ENCODE measurements around the gene POLR3G. TPM values are rescaled to one million over a fixed set of nuclear protein-coding genes. Genes with fewer than 3 reads are reported as not detected.

Gene POLR3G
- polyA plus RNA-seq, 1 experiment = 0.87 TPM

DNA sequence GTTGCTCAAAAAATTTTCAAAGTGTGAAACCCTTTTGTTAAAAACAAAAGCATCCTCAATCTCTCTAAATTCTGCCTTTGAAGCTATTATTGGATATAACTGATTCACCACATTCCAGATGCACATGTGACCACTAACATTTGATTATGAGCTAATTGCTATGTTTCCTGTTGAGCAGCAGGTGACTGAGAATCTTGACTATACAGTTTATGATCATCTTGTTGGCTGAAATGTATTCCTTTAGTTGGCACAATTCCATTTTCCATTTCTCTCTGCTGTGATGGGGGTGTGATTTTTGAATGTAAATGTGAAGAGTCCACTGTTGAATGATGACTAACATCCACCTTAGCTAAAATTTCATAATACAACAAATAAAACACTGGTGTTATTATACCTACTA, 44.0 kb downstream of the POLR3G start:
- ChIA-PET CTCF (no interaction called here), POLR2A (no interaction called here)
- Histone ChIP-seq H3K4me3 (ENCODE audit: low read depth, low read length) (no peak overlapping the region), H3K36me3 (ENCODE audit: control insufficient read depth, insufficient read depth, low read length) (peaks cover 3% of the 10 kb centered on the region), H3K27me3 (ENCODE audit: control insufficient read depth, insufficient read depth, low read length) (no peaks in the 10 kb centered on the region)
- TF ChIP-seq, protein P1, sequence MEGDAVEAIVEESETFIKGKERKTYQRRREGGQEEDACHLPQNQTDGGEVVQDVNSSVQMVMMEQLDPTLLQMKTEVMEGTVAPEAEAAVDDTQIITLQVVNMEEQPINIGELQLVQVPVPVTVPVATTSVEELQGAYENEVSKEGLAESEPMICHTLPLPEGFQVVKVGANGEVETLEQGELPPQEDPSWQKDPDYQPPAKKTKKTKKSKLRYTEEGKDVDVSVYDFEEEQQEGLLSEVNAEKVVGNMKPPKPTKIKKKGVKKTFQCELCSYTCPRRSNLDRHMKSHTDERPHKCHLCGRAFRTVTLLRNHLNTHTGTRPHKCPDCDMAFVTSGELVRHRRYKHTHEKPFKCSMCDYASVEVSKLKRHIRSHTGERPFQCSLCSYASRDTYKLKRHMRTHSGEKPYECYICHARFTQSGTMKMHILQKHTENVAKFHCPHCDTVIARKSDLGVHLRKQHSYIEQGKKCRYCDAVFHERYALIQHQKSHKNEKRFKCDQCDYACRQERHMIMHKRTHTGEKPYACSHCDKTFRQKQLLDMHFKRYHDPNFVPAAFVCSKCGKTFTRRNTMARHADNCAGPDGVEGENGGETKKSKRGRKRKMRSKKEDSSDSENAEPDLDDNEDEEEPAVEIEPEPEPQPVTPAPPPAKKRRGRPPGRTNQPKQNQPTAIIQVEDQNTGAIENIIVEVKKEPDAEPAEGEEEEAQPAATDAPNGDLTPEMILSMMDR (IDR thresholded peaks at IDR 0.05; ENCODE audit: insufficient read depth, low read depth, low read length) = no peak
- no peak for DNase-seq (ENCODE audit: low read depth)

DNA sequence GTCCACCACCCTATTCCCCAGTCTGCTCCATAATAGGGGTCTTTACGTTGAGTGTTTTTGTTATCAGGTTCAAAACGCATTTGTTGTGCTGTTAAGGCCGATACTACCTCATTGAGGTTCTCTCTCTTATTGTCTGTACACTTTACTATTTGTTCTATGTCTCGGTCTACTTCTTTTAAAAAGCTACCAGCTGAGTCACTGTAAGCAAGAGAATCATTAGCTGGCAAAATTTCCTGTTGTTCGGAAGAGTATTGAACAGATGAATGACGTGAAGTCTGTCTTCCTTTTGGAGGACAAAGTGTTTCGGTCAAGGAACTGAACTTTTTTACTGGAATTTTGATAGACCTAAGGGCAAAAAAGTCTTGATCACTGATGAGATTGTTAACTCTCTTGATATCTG, 44.4 kb downstream of the POLR3G start:
- POLR2A ChIA-PET = no interaction called here
- Histone ChIP-seq H3K4me3 (ENCODE audit: low read depth, low read length) (no peak overlapping the region), H3K27me3 (ENCODE audit: control insufficient read depth, insufficient read depth, low read length) (no peaks in the 10 kb centered on the region), H3K36me3 (ENCODE audit: control insufficient read depth, insufficient read depth, low read length) (peaks cover 3% of the 10 kb centered on the region)
- CTCF ChIA-PET = no interaction called here
- TF ChIP-seq, protein P1 (IDR thresholded peaks at IDR 0.05; ENCODE audit: insufficient read depth, low read depth, low read length) = no peak
- no peak for DNase-seq (ENCODE audit: low read depth)

DNA sequence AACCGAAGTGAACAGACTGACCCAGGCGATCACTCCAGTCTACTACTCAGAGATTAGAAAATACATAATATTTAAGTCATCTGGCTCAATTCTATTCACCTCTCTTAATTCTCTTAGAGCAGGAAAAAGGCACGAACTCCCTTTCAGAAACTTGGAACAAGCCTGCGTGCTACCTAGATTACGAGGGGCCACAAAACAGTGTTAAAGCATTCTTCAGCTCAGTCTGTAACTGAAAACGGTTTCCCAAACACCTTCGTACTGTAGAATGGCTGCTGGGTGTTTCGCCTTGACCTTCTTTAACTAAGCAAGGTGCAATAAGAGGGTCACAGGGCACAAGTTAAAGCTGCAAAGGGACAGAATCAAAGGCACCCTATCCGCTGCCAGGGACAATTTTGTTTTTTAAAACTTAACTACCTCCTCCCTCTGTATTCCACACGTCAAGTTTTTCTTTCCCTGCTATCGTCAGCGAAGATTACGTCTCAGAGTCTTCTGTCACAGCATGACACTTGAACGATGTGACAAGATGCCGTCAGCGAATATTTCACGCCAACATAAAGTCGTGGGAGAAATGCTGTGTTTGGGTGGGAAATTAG, 54.0 kb downstream of the POLR3G start:
- POLR2A ChIA-PET = no interaction called here
- TF ChIP-seq, protein P1 (IDR thresholded peaks at IDR 0.05; ENCODE audit: insufficient read depth, low read depth, low read length) = no peak
- CTCF ChIA-PET = interaction anchor here (1.0 to 1.7 kb wide), 2 partner anchors 25 to 51 kb away, joined by 3 read pairs; no protein-coding TSS in a partner anchor
- Histone ChIP-seq H3K4me3 (ENCODE audit: low read depth, low read length) (peak overlapping the region; percentile 93), H3K36me3 (ENCODE audit: control insufficient read depth, insufficient read depth, low read length) (no peaks in the 10 kb centered on the region; the same call in 1 of the 2 replicates), H3K27me3 (ENCODE audit: control insufficient read depth, insufficient read depth, low read length) (peaks cover 3% of the 10 kb centered on the region)
- no peak for DNase-seq (ENCODE audit: low read depth)

DNA sequence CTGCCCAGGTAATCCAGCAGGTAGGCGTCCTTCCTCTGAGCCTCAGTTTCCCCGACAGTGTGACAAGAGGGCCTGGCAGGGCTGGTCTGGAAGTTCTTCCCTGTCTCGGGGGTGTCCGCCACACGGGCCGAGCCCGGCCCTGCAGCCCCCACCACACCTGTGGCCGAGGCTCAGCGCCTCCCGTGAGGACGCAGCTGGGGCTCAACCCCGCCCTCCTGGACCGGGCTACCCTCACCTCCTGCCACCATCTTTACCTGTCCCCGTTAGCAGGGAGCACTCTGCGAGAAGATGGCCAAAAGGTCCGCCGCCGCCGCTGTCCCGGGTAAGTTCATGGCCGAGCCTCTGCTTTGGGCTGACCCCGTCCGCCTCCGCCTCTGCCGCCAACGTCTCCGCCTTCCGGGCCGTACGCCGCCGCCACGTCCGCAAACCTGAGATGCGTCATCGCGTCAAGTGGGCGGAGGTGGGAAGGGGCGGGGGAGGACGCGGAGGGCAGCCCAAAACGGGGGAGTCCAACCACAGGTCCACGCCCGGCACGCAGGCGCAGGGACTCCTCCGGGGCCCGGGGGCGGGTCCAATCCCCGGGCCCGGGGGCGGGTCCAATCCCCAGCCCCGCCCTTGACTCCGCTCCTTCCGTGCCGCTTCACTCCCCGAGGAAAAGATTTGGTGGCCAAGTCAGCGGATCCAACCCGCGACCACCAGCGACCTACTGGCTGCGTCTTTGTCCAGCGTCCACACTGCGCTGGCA, 54.7 kb downstream of the POLR3G start, which contains the start of gene LYSMD3:
TSS of gene LYSMD3 (minus strand) at position 391 of the 745 bp plus-strand sequence. CDS start 4,295 bp downstream, outside the sequence.
- peak within 1 kb of the TSS; percentile 93 for H3K4me3 ChIP-seq (ENCODE audit: low read depth, low read length)
- POLR2A ChIA-PET = no interaction called here
- peaks cover 6% of the 10 kb centered on the region for H3K27me3 ChIP-seq (ENCODE audit: control insufficient read depth, insufficient read depth, low read length)
- TF ChIP-seq, protein P1 (IDR thresholded peaks at IDR 0.05; ENCODE audit: insufficient read depth, low read depth, low read length) = no peak
- DNase-seq (ENCODE audit: low read depth) = peak; percentile 74
- no peaks in the 10 kb centered on the region for H3K36me3 ChIP-seq (ENCODE audit: control insufficient read depth, insufficient read depth, low read length)
- CTCF ChIA-PET = interaction anchor here (1.0 to 1.9 kb wide), 10 partner anchors 16 to 103 kb away, joined by 3 to 44 read pairs (median 3); no protein-coding TSS in a partner anchor

DNA sequence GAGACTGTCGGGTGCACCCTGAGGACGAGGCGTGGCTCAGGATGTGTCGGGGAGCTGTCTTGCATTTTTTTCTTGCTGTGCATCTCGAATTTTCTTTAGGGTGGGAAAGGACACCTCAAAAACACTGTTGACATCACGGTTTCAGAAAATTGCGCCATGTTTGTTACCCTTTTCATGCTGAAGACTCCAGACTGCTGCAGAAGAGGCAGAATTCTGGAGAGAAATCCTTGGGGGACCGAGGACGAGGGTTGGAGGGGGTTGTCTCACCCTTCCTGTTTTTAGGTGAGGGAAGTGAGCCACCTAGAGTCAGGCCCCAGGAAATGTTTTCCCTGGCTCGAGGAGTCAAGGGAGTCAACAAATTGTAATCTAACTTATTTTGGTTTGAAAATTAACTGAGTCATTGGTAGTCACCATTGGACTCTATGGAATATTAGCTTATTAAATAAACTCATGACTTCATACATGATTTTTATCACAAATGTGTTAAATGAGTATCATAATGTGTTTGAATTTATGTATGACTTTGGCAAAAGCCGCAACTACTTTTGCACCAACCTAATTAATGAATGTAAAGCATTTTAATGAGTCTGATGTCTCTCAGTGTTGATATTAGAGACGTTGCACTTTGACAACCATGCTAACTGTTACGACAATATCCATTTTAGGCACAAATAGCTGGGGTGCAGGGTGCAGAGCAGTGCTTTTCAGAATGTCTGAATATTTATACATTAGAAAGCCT, 55.4 kb downstream of the POLR3G start:
- TF ChIP-seq, protein P1 (IDR thresholded peaks at IDR 0.05; ENCODE audit: insufficient read depth, low read depth, low read length) = peak; percentile 80
- peak overlapping the region; percentile 93 for H3K4me3 ChIP-seq (ENCODE audit: low read depth, low read length)
- DNase-seq (ENCODE audit: low read depth) = peak; percentile 24
- no peaks in the 10 kb centered on the region for H3K36me3 ChIP-seq (ENCODE audit: control insufficient read depth, insufficient read depth, low read length)
- H3K27me3 ChIP-seq (ENCODE audit: control insufficient read depth, insufficient read depth, low read length) = peaks cover 6% of the 10 kb centered on the region
- ChIA-PET CTCF (interaction anchor here (0.6 to 1.9 kb wide), 11 partner anchors 11 to 104 kb away, joined by 3 to 44 read pairs (median 3); no protein-coding TSS in a partner anchor), POLR2A (no interaction called here)
